ENCODE measurements around the gene IBSP.

DNA sequence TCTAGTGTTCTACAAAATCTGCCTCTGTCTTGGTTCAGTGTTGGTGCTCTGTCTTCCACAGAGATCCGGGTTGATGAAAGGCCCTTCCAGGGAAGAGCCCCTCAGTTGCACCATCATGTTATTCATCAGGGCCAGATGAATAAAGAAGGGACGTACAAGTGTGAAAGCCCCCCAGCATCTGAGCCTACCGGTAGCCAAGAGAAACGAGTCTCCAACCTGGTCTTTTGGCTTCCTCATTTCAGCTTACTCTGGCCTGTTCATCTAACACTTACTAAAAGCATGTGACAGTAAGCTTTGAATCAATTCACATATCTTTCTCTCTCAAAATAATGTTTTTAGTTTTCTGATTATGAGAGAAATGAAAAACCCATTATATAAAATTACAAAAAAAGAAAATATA lies 52.6 kb downstream of the IBSP start:
- TF ChIP-seq POLR2A (IDR thresholded peaks at IDR 0.05): no peak
- TF ChIP-seq, protein P1, sequence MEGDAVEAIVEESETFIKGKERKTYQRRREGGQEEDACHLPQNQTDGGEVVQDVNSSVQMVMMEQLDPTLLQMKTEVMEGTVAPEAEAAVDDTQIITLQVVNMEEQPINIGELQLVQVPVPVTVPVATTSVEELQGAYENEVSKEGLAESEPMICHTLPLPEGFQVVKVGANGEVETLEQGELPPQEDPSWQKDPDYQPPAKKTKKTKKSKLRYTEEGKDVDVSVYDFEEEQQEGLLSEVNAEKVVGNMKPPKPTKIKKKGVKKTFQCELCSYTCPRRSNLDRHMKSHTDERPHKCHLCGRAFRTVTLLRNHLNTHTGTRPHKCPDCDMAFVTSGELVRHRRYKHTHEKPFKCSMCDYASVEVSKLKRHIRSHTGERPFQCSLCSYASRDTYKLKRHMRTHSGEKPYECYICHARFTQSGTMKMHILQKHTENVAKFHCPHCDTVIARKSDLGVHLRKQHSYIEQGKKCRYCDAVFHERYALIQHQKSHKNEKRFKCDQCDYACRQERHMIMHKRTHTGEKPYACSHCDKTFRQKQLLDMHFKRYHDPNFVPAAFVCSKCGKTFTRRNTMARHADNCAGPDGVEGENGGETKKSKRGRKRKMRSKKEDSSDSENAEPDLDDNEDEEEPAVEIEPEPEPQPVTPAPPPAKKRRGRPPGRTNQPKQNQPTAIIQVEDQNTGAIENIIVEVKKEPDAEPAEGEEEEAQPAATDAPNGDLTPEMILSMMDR (IDR thresholded peaks at IDR 0.05): no peak
